ENCODE data around the gene EPB41L1.
"Not testable (repeated sequence)": the region's sequence is repeated elsewhere in the genome, so short reads cannot be mapped to it uniquely, and the experiment has no call there.

EPB41L1 gene

GRCh38 chr20:36126836-36127527, 27.6 kb upstream of the EPB41L1 start:
- no peak for DNase-seq (ENCODE audit: low read depth in 2 of 2)

GRCh38 chr20:36128463-36129159, 25.9 kb upstream of the EPB41L1 start:
- no peak for DNase-seq (ENCODE audit: low read depth in 2 of 2)

GRCh38 chr20:36129160-36129543, 25.4 kb upstream of the EPB41L1 start:
- DNase-seq (ENCODE audit: low read depth in 2 of 2), result no peak

GRCh38 chr20:36130390-36130789, 24.1 kb upstream of the EPB41L1 start:
- DNase-seq (ENCODE audit: low read depth in 2 of 2), result no peak

- no peak for DNase-seq (ENCODE audit: low read depth in 2 of 2)
Observed at GRCh38 chr20:36132802-36133211, 21.7 kb upstream of the EPB41L1 start.

GRCh38 chr20:36133821-36134220, 20.7 kb upstream of the EPB41L1 start:
- DNase-seq (ENCODE audit: low read depth in 2 of 2), result no peak

GRCh38 chr20:36135159-36135558, 19.4 kb upstream of the EPB41L1 start:
- no peak for DNase-seq (ENCODE audit: low read depth in 2 of 2)

GRCh38 chr20:36135821-36136220, 18.7 kb upstream of the EPB41L1 start:
- DNase-seq (ENCODE audit: low read depth in 2 of 2), result no peak

- DNase-seq (ENCODE audit: low read depth in 2 of 2), result not testable (repeated sequence)
Observed at GRCh38 chr20:36137313-36137712, 17.2 kb upstream of the EPB41L1 start.

- no peak for DNase-seq (ENCODE audit: low read depth in 2 of 2)
Observed at GRCh38 chr20:36141310-36141709, 13.2 kb upstream of the EPB41L1 start.

- DNase-seq (ENCODE audit: low read depth in 2 of 2), result no peak
Observed at GRCh38 chr20:36144336-36144735, 10.2 kb upstream of the EPB41L1 start.

- DNase-seq (ENCODE audit: low read depth in 2 of 2), result no peak
Observed at GRCh38 chr20:36145877-36146707, 8.4 kb upstream of the EPB41L1 start.

GRCh38 chr20:36147690-36148089, 6.8 kb upstream of the EPB41L1 start:
- no peak for DNase-seq (ENCODE audit: low read depth in 2 of 2)

GRCh38 chr20:36148439-36148838, 6.1 kb upstream of the EPB41L1 start:
- DNase-seq (ENCODE audit: low read depth in 2 of 2), result no peak

GRCh38 chr20:36149012-36149411, 5.5 kb upstream of the EPB41L1 start:
- DNase-seq (ENCODE audit: low read depth in 2 of 2), result no peak

GRCh38 chr20:36149469-36149868, 5.1 kb upstream of the EPB41L1 start:
- no peak for DNase-seq (ENCODE audit: low read depth in 2 of 2)

- DNase-seq (ENCODE audit: low read depth in 2 of 2), result no peak
Observed at GRCh38 chr20:36150489-36150846, 4.1 kb upstream of the EPB41L1 start.

GRCh38 chr20:36150847-36151539, 3.5 kb upstream of the EPB41L1 start:
- no peak for DNase-seq (ENCODE audit: low read depth in 2 of 2)

GRCh38 chr20:36152261-36152660, 2.3 kb upstream of the EPB41L1 start:
- no peak for DNase-seq (ENCODE audit: low read depth in 2 of 2)

- no peak for DNase-seq (ENCODE audit: low read depth in 2 of 2)
Observed at GRCh38 chr20:36153204-36153603, 1.3 kb upstream of the EPB41L1 start.

GRCh38 chr20:36153736-36154699, 522 bp upstream of the EPB41L1 start:
- peak; percentile 13 to 32 for DNase-seq (ENCODE audit: low read depth in 2 of 2)
